Loucy (cell line): ENCODE measurements around the gene FAT1.

Experiments used
- H2AFZ ChIP-seq: fragments of 200-600 bp; sonication (generic); 2 replicates; pipeline ENCODE4 v1.6.0; 2016; ENCODE audit warnings: antibody characterized with exemption, mild to moderate bottlenecking, low read length, moderate library complexity
- H3F3A ChIP-seq: fragments of 200-600 bp; 2 replicates; pipeline ENCODE4 v1.6.0; 2016; ENCODE audit warnings: antibody characterized with exemption, low read depth, mild to moderate bottlenecking
- H3K27me3 ChIP-seq: fragments of 200-600 bp; sonication (generic); 2 replicates; pipeline ENCODE4 v1.6.1; 2014; ENCODE audit warnings: low read length, mild to moderate bottlenecking; ENCODE audit not compliant: insufficient read depth, poor library complexity, severe bottlenecking
- H3K36me3 ChIP-seq: fragments of 200-600 bp; sonication (generic); 2 replicates; pipeline ENCODE4 v1.6.1; 2016; ENCODE audit warnings: low read length; ENCODE audit not compliant: insufficient read depth
- H3K4me1 ChIP-seq: fragments of 200-600 bp; sonication (generic); 2 replicates; pipeline ENCODE4 v1.5.1; 2014; ENCODE audit warnings: low read length, mild to moderate bottlenecking; ENCODE audit not compliant: insufficient read depth, poor library complexity, severe bottlenecking
- H3K4me2 ChIP-seq: fragments of 200-600 bp; sonication (generic); 2 replicates; pipeline ENCODE4 v1.6.0; 2014; ENCODE audit warnings: antibody characterized with exemption, low read length, low read depth, mild to moderate bottlenecking; ENCODE audit not compliant: poor library complexity, severe bottlenecking
- H3K4me3 ChIP-seq: fragments of 200-600 bp; sonication (generic); 2 replicates; pipeline ENCODE4 v1.5.1; 2014; ENCODE audit warnings: low read length, mild to moderate bottlenecking, mixed read lengths; ENCODE audit not compliant: poor library complexity, severe bottlenecking
- H3K79me2 ChIP-seq: fragments of 200-600 bp; sonication (generic); 2 replicates; pipeline ENCODE4 v1.6.1; 2014; ENCODE audit warnings: low read length; ENCODE audit not compliant: insufficient read depth
- H3K9ac ChIP-seq: fragments of 200-600 bp; sonication (generic); 2 replicates; pipeline ENCODE4 v1.6.0; 2014; ENCODE audit warnings: mild to moderate bottlenecking, low read depth, low read length, moderate library complexity; ENCODE audit not compliant: poor library complexity, severe bottlenecking
- H3K9me2 ChIP-seq: fragments of 200-600 bp; sonication (generic); replicated peaks from 2 replicates; pipeline ENCODE4 v1.6.1; 2016; ENCODE audit warnings: low read depth, low read length, mixed read lengths
- H3K9me3 ChIP-seq: fragments of 200-600 bp; sonication (generic); 2 replicates; pipeline ENCODE4 v1.6.1; 2014; ENCODE audit warnings: mild to moderate bottlenecking, antibody characterized with exemption, low read length, low read depth; ENCODE audit not compliant: insufficient read depth
- H4K20me1 ChIP-seq: fragments of 200-600 bp; sonication (generic); 2 replicates; pipeline ENCODE4 v1.6.0; 2014; ENCODE audit warnings: antibody characterized with exemption, low read length, mild to moderate bottlenecking; ENCODE audit not compliant: insufficient read depth, poor library complexity, severe bottlenecking
- EZH2phosphoT487 ChIP-seq: fragments of 200-600 bp; IDR thresholded peaks from 2 replicates; pipeline ENCODE4 v1.6.1; 2018; ENCODE audit warnings: antibody characterized with exemption, mild to moderate bottlenecking, moderate library complexity, borderline replicate concordance
- TF ChIP-seq, protein P1 (sequence below): fragments of 200-600 bp; sonication (generic); conservative IDR thresholded peaks from 2 replicates; pipeline ENCODE4 v1.5.1; 2014; ENCODE audit warnings: mild to moderate bottlenecking, antibody characterized with exemption, low read length

The FAT1 gene

DNA sequence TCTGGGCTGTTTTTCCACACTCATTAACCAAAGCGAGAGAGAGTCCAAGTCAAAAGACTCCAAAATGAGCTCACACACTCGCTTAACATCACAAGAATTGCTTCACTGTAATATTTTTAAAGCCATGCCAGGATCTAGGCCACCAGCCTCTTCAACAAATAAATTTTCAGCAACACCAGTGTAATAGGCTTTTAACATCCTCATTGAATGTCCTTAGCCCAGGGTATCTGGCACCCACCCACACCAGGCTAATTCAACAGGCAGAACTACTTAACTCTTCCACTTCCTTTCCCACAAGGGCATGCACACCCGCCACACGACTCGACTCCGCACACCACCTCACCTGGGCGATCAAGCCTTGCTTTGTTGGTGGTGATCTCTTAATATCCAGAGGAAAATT, 34.2 kb downstream of the FAT1 start:
- Histone ChIP-seq H4K20me1 (no peaks in the 10 kb centered on the region), H2AFZ (no peak overlapping the region), H3K27me3 (no peaks in the 10 kb centered on the region), H3K4me3 (no peak overlapping the region), H3K9me2 (no peaks in the 10 kb centered on the region), H3K9me3 (no peaks in the 10 kb centered on the region), H3K4me1 (no peaks in the 10 kb centered on the region), H3K79me2 (no peaks in the 10 kb centered on the region), H3F3A (no peaks in the 10 kb centered on the region), H3K4me2 (no peak overlapping the region), H3K9ac (no peak overlapping the region), H3K36me3 (no peaks in the 10 kb centered on the region)
- no peak for TF ChIP-seq EZH2phosphoT487
- TF ChIP-seq, protein P1, sequence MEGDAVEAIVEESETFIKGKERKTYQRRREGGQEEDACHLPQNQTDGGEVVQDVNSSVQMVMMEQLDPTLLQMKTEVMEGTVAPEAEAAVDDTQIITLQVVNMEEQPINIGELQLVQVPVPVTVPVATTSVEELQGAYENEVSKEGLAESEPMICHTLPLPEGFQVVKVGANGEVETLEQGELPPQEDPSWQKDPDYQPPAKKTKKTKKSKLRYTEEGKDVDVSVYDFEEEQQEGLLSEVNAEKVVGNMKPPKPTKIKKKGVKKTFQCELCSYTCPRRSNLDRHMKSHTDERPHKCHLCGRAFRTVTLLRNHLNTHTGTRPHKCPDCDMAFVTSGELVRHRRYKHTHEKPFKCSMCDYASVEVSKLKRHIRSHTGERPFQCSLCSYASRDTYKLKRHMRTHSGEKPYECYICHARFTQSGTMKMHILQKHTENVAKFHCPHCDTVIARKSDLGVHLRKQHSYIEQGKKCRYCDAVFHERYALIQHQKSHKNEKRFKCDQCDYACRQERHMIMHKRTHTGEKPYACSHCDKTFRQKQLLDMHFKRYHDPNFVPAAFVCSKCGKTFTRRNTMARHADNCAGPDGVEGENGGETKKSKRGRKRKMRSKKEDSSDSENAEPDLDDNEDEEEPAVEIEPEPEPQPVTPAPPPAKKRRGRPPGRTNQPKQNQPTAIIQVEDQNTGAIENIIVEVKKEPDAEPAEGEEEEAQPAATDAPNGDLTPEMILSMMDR, result no peak

DNA sequence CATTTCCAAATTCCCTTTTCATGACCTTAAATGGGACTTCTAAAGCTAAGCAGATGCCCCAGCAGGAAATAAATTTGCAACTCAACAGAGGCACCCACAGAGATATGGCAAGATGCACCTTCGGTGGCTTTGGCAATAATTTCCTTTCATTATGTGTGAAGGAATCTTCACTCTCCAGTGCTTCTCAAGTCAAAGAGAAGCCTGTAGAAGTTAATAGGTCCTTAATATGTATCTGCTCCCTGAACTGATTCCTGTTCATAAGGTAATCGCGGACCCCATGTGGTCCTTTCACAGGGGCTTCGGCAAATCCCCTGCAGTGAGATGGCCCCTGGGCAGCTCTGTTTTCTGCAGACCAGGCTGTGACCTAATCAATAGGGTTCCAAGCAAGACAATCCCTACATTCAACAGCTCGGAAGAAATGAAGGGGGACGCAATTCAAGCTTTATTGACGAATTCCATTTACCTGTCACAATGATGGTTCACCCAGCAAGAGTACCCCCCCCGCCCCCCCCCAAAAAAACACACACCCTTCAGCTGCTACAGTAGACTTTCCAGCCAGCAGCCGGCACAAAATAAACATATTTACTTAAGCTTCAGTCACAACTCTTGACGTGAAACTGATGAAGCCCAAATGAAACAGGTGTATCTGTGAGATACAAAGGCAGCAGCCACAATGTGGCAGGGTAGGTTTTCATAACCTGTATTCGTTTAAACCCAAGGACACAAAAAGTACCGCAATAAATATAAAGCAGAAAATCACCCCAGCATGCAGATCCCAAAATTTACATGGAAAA, 35.3 kb downstream of the FAT1 start:
- Histone ChIP-seq H4K20me1 (no peaks in the 10 kb centered on the region), H3K4me1 (no peaks in the 10 kb centered on the region), H3K36me3 (no peaks in the 10 kb centered on the region), H3F3A (no peaks in the 10 kb centered on the region), H2AFZ (no peak overlapping the region), H3K9ac (no peak overlapping the region), H3K4me2 (no peak overlapping the region), H3K4me3 (no peak overlapping the region), H3K27me3 (no peaks in the 10 kb centered on the region), H3K9me3 (no peaks in the 10 kb centered on the region), H3K9me2 (no peaks in the 10 kb centered on the region), H3K79me2 (no peaks in the 10 kb centered on the region)
- TF ChIP-seq, protein P1, result no peak
- TF ChIP-seq EZH2phosphoT487, result no peak

DNA sequence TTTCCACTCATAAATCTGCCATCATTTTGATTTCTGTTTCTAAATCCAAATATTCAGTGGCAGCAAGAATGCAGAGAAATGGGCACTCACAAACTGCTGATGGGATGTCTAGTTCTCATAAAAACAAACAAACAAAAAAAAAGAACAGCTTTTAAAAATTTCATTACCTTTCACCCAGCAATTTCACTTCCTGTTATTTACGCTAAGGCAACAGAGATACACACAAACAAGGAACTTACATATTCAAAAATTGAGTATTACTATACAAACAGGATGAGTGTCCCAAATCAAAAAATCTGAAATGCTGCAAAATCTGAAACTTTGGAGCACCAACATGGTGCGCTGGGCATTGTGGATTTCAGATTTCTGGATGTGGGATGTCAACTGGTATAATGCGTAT, 36.4 kb downstream of the FAT1 start:
- Histone ChIP-seq H3K9me2 (no peaks in the 10 kb centered on the region), H3K4me3 (no peak overlapping the region), H3K27me3 (no peaks in the 10 kb centered on the region), H2AFZ (no peak overlapping the region), H3F3A (no peaks in the 10 kb centered on the region), H3K9ac (no peak overlapping the region), H3K4me2 (no peak overlapping the region), H3K36me3 (no peaks in the 10 kb centered on the region), H3K4me1 (no peaks in the 10 kb centered on the region), H3K79me2 (no peaks in the 10 kb centered on the region), H4K20me1 (no peaks in the 10 kb centered on the region), H3K9me3 (no peaks in the 10 kb centered on the region)
- TF ChIP-seq, protein P1, result no peak
- no peak for TF ChIP-seq EZH2phosphoT487
